ENCODE data around the gene CUX1.

DNA sequence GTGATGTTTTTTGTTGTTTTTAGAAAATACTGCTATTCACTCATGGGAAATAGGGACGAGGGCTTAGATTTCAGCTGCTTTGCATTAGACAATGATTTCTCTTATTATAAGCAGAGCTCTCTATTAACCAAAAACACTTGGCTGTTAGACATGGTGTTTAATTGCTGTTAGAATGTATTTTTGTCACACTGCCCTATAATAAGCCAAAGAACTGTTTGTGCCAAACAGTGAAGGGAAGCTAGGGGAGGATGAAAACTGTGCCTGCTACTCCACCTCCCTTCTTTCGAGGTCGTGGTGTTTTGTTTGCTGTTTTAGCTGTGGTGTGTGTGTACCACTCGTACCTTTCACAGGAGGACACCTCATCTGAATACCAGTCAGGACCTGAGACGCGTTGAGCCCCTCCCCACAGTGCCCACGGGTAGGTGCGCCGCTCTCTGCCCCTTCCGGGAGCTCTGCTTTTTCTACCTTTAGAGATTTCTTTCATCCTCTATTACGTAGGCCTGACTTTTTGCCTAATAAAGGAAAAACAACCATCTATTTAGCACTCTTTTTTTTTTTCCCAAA, 57.9 kb downstream of the CUX1 start:
- TF ChIP-seq, protein P1, sequence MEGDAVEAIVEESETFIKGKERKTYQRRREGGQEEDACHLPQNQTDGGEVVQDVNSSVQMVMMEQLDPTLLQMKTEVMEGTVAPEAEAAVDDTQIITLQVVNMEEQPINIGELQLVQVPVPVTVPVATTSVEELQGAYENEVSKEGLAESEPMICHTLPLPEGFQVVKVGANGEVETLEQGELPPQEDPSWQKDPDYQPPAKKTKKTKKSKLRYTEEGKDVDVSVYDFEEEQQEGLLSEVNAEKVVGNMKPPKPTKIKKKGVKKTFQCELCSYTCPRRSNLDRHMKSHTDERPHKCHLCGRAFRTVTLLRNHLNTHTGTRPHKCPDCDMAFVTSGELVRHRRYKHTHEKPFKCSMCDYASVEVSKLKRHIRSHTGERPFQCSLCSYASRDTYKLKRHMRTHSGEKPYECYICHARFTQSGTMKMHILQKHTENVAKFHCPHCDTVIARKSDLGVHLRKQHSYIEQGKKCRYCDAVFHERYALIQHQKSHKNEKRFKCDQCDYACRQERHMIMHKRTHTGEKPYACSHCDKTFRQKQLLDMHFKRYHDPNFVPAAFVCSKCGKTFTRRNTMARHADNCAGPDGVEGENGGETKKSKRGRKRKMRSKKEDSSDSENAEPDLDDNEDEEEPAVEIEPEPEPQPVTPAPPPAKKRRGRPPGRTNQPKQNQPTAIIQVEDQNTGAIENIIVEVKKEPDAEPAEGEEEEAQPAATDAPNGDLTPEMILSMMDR (IDR thresholded peaks at IDR 0.05): no peak
- no peak for TF ChIP-seq POLR2A (IDR thresholded peaks at IDR 0.05)

Data from breast epithelium (tissue), 3 donors.